Measurements from ENCODE around the gene OR14C36. TPM values are rescaled to one million over a fixed set of nuclear protein-coding genes. Genes with fewer than 3 reads are reported as not detected.

OR14C36 gene
- total and polyA plus RNA-seq, 2 donors (not counting 1 experiment from before 2014, with no cell fraction given) = not detected

DNA sequence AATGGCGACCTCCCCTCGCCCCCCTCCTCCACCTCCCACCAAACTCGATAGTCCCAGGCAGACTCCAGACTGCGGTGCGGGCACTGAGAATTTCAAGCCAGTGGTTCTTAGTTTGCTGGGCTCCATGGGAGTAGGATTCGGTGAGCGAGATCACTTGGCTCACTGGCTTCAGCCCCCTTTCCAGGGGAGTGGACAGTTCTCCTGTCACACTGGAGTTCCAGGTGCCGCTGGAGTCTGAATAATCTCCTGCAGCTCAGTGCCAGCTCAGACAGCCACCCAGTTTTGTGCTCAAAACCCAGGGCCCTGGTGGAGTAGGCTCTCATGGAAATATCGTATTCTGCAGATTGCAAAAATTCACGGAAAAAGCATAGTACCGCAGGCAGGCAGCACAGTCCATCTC is 31.8 kb upstream of the OR14C36 start:
- ChIA-PET CTCF (no interaction called here), POLR2A (no interaction called here)
- Histone ChIP-seq H3K27ac (ENCODE audit: low read length in 2 of 2) (no peak overlapping the region), H3K9ac (ENCODE audit: low read length) (no peak overlapping the region), H3K4me2 (replicated peaks; ENCODE audit: low read depth, low read length, poor library complexity, severe bottlenecking) (no peak overlapping the region), H2AFZ (ENCODE audit: insufficient read depth, low read depth, low read length, poor library complexity, severe bottlenecking) (no peak overlapping the region), H3K9me3 (ENCODE audit: control extremely low read depth in 1 of 3, control insufficient read depth in 2 of 3, insufficient read depth in 1 of 3, low read length in 2 of 3) (peaks cover 1 to 9% (median 2%) of the 10 kb centered on the region in 3 donors), H3K79me2 (ENCODE audit: control insufficient read depth, insufficient read depth, low read length) (no peaks in the 10 kb centered on the region), H3K36me3 (replicated peaks in 1 of 2; ENCODE audit: control extremely low read depth in 1 of 2, control insufficient read depth in 1 of 2, extremely low read depth in 1 of 2, insufficient read depth in 2 of 2, low read length in 1 of 2) (no peaks in the 10 kb centered on the region), H3K27me3 (replicated peaks in 1 of 4; ENCODE audit: control extremely low read depth in 1 of 4, control insufficient read depth in 3 of 4, insufficient read depth in 4 of 4, low read length in 3 of 4) (peaks cover 0 to 8% (median 0%) of the 10 kb centered on the region in 4 experiments), H3K4me3 (ENCODE audit: control extremely low read depth in 1 of 5, extremely low read depth in 1 of 5, insufficient read depth in 1 of 5, low read depth in 2 of 5, low read length in 4 of 5) (no peak overlapping the region), H4K20me1 (ENCODE audit: control insufficient read depth, insufficient read depth, low read length, poor library complexity, severe bottlenecking) (no peaks in the 10 kb centered on the region), H3K4me1 (ENCODE audit: control insufficient read depth in 2 of 2, insufficient read depth in 2 of 2, low read length in 2 of 2) (no peaks in the 10 kb centered on the region)
- no peak for DNase-seq
- ATAC-seq (ENCODE audit: low read depth) = no peak
- no peak overlapping the region for H3K27ac Mint-ChIP-seq
- peaks cover 15% of the 10 kb centered on the region for H3K9me3 Mint-ChIP-seq (ENCODE audit: insufficient read depth)
- intact Hi-C loops (cut with micrococcal nuclease) = no loop called here
- H3K4me1 Mint-ChIP-seq = no peaks in the 10 kb centered on the region
- H3K27me3 Mint-ChIP-seq = peaks cover 19% of the 10 kb centered on the region
- TF ChIP-seq, protein P1, sequence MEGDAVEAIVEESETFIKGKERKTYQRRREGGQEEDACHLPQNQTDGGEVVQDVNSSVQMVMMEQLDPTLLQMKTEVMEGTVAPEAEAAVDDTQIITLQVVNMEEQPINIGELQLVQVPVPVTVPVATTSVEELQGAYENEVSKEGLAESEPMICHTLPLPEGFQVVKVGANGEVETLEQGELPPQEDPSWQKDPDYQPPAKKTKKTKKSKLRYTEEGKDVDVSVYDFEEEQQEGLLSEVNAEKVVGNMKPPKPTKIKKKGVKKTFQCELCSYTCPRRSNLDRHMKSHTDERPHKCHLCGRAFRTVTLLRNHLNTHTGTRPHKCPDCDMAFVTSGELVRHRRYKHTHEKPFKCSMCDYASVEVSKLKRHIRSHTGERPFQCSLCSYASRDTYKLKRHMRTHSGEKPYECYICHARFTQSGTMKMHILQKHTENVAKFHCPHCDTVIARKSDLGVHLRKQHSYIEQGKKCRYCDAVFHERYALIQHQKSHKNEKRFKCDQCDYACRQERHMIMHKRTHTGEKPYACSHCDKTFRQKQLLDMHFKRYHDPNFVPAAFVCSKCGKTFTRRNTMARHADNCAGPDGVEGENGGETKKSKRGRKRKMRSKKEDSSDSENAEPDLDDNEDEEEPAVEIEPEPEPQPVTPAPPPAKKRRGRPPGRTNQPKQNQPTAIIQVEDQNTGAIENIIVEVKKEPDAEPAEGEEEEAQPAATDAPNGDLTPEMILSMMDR (IDR thresholded peaks at IDR 0.05) = no peak
- TF ChIP-seq EZH2 (IDR thresholded peaks at IDR 0.05; ENCODE audit: borderline replicate concordance, insufficient read depth, low read depth, low read length, poor library complexity, severe bottlenecking) = no peak
- H3K4me3 Mint-ChIP-seq = no peak overlapping the region
- WGBS (ENCODE audit: insufficient coverage) = 87% methylated on average over 11 of the region's 11 CpGs

DNA sequence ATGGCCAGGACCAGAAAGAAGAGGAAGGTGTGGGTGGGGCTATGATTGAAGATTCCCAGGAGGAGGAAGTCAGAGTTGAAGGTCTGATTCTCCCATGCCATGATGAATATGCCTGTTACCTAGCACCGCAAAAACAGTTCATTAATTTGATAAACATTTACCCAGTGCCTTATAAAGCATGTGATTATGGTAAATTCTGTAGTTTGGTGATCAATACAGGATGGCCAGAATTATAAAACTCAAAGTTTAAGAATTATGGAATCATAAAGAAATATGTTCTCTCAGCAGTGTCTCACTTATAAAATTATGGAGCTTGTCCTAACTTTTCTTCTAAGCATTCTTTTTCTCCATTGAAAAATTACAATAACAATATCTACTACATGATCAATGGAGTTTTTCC is 24.1 kb upstream of the OR14C36 start, which contains the start of gene OR2M7:
TSS of gene OR2M7 (minus strand) at position 101 of the 400 bp plus-strand sequence. CDS start at position 101, 0 bp downstream.
- Histone ChIP-seq H3K9ac (ENCODE audit: low read length) (no peak within 1 kb of the TSS), H3K27me3 (replicated peaks in 1 of 4; ENCODE audit: control extremely low read depth in 1 of 4, control insufficient read depth in 3 of 4, insufficient read depth in 4 of 4, low read length in 3 of 4) (no peaks in the 10 kb centered on the region), H3K36me3 (replicated peaks in 1 of 2; ENCODE audit: control extremely low read depth in 1 of 2, control insufficient read depth in 1 of 2, extremely low read depth in 1 of 2, insufficient read depth in 2 of 2, low read length in 1 of 2) (no peaks in the 10 kb centered on the region), H3K4me1 (ENCODE audit: control insufficient read depth in 2 of 2, insufficient read depth in 2 of 2, low read length in 2 of 2) (no peaks in the 10 kb centered on the region), H3K79me2 (ENCODE audit: control insufficient read depth, insufficient read depth, low read length) (no peaks in the 10 kb centered on the region), H3K4me3 (ENCODE audit: control extremely low read depth in 1 of 5, extremely low read depth in 1 of 5, insufficient read depth in 1 of 5, low read depth in 2 of 5, low read length in 4 of 5) (no peak within 1 kb of the TSS), H2AFZ (ENCODE audit: insufficient read depth, low read depth, low read length, poor library complexity, severe bottlenecking) (no peak within 1 kb of the TSS), H4K20me1 (ENCODE audit: control insufficient read depth, insufficient read depth, low read length, poor library complexity, severe bottlenecking) (no peaks in the 10 kb centered on the region), H3K4me2 (replicated peaks; ENCODE audit: low read depth, low read length, poor library complexity, severe bottlenecking) (no peak within 1 kb of the TSS), H3K9me3 (ENCODE audit: control extremely low read depth in 1 of 3, control insufficient read depth in 2 of 3, insufficient read depth in 1 of 3, low read length in 2 of 3) (no peaks in the 10 kb centered on the region), H3K27ac (ENCODE audit: low read length in 2 of 2) (no peak within 1 kb of the TSS)
- intact Hi-C loops (cut with micrococcal nuclease) = no loop called here
- ATAC-seq (ENCODE audit: low read depth) (no peak), DNase-seq (no peak)
- Mint-ChIP-seq H3K4me1 (no peaks in the 10 kb centered on the region), H3K27me3 (peaks cover 6% of the 10 kb centered on the region), H3K9me3 (ENCODE audit: insufficient read depth) (no peaks in the 10 kb centered on the region), H3K27ac (no peak within 1 kb of the TSS), H3K4me3 (no peak within 1 kb of the TSS)
- no CpG with 5 or more reads among the region's 1 CpG for WGBS (ENCODE audit: insufficient coverage)
- POLR2A ChIA-PET = no interaction called here
- TF ChIP-seq, protein P1 (IDR thresholded peaks at IDR 0.05) = no peak
- no peak for TF ChIP-seq EZH2 (IDR thresholded peaks at IDR 0.05; ENCODE audit: borderline replicate concordance, insufficient read depth, low read depth, low read length, poor library complexity, severe bottlenecking)
- CTCF ChIA-PET = no interaction called here
